Uterus (tissue), 2 donors: Measurements from ENCODE around the gene BSND.

Experiments
- POLR2A ChIP-seq, 2 donors: fragments of 450-650 bp; IDR thresholded peaks; one replicate each; pipeline ENCODE4 v1.6.1; 2016; ENCODE audit warnings: antibody characterized with exemption in 2 of 2, mild to moderate bottlenecking in 1 of 2, moderate library complexity in 1 of 2
- TF ChIP-seq, protein P1 (sequence below), 4 experiments: fragments of 200-600 bp in 2 of 4; fragments of 450-650 bp in 2 of 4; sonication (generic) in 2 of 4; IDR thresholded peaks; one replicate each; pipeline ENCODE4 v1.5.1; 2016 to 2019; ENCODE audit warnings: antibody characterized with exemption in 4 of 4, mild to moderate bottlenecking in 2 of 4, moderate library complexity in 1 of 4

DNA sequence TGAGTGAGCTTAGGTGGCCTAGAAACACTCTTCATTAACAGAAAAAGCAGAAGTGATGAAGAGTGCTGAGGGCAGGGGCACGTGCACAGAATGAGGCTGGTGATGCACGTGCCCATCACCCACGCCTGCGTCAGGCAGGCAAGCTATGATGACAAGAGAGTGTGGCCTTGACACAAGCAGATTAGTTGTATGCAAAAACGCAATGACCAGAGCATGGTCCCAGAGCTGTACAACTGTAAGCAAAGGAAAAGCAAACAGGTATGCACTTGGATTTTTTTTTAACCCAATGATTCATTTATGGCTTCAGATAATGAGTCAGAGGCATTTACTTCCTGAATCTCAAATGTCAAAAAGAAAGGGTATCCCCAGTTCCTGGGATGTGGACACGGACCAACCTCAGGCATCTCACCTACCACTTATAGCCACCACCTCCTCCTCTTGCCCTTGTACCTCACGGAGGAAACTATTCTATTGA is 27.4 kb upstream of the BSND start:
- TF ChIP-seq, protein P1, sequence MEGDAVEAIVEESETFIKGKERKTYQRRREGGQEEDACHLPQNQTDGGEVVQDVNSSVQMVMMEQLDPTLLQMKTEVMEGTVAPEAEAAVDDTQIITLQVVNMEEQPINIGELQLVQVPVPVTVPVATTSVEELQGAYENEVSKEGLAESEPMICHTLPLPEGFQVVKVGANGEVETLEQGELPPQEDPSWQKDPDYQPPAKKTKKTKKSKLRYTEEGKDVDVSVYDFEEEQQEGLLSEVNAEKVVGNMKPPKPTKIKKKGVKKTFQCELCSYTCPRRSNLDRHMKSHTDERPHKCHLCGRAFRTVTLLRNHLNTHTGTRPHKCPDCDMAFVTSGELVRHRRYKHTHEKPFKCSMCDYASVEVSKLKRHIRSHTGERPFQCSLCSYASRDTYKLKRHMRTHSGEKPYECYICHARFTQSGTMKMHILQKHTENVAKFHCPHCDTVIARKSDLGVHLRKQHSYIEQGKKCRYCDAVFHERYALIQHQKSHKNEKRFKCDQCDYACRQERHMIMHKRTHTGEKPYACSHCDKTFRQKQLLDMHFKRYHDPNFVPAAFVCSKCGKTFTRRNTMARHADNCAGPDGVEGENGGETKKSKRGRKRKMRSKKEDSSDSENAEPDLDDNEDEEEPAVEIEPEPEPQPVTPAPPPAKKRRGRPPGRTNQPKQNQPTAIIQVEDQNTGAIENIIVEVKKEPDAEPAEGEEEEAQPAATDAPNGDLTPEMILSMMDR (IDR thresholded peaks at IDR 0.05): no peak
- no peak for TF ChIP-seq POLR2A (IDR thresholded peaks at IDR 0.05)
